ENCODE data around the gene SERF1B. TPM values are rescaled to one million over a fixed set of nuclear protein-coding genes. Genes with fewer than 3 reads are reported as not detected.

Gene SERF1B
- total RNA-seq, 6 experiments from 2014 or later, result 9.3 to 14.4 (median 10.8) TPM

Other genes starting within 250 kb of the SERF1B start
- gene SMN2, start 24.4 kb downstream of the SERF1B start, total RNA-seq (2021; fragmentation: NEBNext Ultra II Directional; extraction: Animal tissue kit (Norgen Biotek cat#: 25700)), result 10 to 100 TPM in 3 of 6 experiments, 1 to 10 TPM in 3; 1.9 to 16.1 (median 10.7) TPM

Data from HFFc6 (cell line).